RKO (cell line): ENCODE results near the gene TMPRSS6.
A peak's percentile ranks its signal among the peaks of the same experiment; 100 is the strongest.
"Not testable (repeated sequence)": the region's sequence is repeated elsewhere in the genome, so short reads cannot be mapped to it uniquely, and the experiment has no call there.

ENCODE experiments used
- DNase-seq: peaks from one replicate; pipeline ENCODE4 v3.0.0-alpha.2; 2016; ENCODE audit warnings: low spot score

TMPRSS6 gene

GRCh38 chr22:37088108-37088605 is 21.4 kb downstream of the TMPRSS6 start:
- no peak for DNase-seq

DNA sequence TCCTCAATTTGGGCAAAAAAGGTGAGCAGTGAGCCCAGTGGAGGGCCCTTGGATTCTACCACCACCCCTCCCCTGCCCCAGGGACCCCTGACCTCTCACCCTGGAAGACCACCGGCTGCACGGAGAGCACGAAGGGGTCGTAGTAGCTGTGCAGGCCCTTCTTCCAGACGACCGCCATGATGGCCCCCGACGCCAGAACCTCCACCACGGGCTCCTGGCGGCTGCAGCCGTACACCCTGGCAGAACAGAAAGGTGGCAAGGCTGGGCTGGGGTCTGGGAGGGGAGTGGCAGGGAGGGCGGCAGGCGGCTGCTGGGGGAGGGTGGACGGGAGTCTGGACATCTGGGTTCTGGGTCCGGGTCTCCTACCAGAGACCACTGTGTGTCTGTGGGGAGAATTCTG is 23.3 kb downstream of the TMPRSS6 start:
- no peak for DNase-seq

DNA sequence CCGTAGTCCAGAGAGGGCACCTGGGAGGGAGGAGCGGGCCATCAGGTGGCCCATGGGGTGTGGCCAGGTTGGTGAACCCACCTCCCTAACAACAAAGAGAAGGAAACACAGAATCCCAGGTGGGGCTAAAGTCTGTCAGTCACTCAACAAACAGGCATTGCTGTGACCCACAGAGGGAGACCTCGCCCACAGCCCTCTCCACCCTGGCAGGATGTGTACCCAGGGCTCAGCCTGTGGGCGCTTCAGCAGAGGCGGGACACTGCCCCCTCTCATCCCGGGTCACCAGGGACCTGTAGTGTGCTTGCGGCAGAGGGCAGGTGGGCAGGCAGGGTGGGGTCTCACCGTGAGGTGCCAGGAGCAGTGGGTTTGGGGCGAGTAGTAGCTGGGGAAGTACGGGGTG is 25.1 kb downstream of the TMPRSS6 start:
- no peak for DNase-seq

DNA sequence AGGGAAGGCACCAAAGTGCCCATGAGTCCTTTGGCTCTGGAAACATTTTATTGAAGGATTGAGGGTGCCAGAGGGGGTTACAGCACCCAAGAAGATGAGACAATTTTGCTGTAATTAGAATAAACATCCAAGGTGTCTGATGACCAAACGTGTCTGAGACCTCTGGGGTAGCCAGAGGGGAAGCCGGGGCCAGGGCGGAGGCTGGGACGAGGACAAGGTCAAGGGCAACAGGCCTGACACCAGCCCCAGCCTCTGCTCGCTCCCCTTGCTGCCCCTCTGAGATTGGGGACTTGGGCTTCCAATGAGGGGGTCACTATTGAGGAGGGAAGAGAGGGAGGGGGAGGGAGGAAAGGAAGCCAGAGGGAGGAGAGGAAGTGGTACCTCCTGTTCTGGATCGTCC is 25.6 kb downstream of the TMPRSS6 start:
- no peak for DNase-seq

DNA sequence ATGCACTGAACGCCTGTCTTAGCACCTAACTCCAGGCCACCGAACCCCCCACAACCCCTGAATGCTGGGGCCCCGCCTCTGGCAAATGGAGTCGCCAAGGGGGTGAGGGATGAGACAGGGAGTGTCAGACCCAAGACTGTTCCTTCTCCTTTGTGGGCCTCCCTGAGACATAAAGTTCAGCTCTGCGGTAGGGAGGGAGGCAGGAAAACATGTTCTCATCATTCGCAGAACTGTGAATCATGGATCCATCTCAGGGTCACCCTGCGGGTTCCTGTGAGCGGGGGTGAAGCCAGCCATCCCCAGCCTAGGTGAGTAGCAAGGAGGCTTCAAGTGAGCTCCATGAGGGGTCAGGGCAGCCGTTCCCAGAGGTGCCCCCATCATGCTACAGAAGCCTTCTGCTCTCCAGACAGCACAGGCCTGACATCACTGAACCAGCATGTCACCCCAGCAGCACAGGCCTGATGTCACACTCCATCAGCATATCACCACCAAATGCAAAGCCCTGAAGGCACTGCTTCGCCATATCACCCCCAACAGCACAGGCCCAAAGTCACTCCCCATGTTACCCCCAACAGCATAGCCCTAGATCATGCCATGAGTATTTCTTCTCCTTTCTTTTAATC is 27.2 kb downstream of the TMPRSS6 start:
- no peak for DNase-seq

GRCh38 chr22:37080838-37081237 is 28.7 kb downstream of the TMPRSS6 start:
- no peak for DNase-seq

DNA sequence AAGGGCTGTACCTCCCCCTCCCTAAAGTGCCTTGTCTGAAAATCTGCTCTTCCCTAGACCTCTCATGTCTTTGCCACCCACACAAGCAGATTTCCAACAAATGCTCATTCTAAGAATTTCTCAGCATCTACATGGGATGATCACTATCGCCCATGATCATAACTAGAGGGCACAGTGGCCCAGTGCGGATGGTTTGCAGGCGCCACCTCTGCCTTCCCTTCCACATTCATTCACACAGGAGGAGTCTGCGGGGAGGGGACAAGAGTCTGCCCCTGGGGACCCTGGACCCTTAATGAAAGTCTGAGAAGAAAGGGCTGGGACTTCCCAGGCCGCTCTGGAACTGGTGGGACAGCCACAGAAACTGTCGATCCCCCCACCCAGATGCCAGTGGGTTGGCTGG is 29.1 kb downstream of the TMPRSS6 start:
- DNase-seq: no peak

GRCh38 chr22:37079668-37080171 is 29.8 kb downstream of the TMPRSS6 start:
- DNase-seq: peak; percentile 27

- DNase-seq: no peak
Measured at GRCh38 chr22:37079158-37079557, 30.4 kb downstream of the TMPRSS6 start.

DNA sequence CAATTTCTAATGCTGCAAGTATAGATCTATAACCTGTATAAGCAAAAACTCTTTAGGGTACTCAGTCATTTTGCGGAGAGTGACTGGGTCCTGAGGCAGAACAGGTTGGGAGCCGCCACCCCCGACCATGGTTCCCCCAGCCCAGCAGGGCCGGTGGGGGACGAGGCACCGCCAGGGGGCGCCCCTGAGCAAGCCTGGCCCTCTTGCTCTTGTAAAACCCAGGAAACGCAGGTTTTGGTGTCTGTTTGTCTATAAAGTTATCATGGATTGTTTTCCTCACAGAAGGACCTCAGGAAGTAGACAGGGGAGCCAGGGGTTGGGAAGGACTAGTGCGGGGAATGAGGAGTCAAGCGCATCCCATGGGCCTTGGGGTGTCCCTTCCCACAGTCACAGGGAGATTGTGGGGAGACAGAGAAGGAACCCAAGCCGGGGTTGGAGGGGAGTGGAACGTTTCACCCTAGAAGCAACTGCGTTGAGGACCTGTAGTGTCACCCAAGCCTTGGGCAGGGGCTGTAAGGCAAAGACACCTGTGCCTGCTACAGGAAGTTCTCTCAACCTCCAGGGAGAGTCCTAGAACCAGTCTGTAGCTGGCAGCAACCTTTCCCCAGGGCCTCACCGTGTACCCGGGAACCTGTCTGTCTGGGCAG is 31.6 kb downstream of the TMPRSS6 start:
- peak; percentile 36 for DNase-seq

DNA sequence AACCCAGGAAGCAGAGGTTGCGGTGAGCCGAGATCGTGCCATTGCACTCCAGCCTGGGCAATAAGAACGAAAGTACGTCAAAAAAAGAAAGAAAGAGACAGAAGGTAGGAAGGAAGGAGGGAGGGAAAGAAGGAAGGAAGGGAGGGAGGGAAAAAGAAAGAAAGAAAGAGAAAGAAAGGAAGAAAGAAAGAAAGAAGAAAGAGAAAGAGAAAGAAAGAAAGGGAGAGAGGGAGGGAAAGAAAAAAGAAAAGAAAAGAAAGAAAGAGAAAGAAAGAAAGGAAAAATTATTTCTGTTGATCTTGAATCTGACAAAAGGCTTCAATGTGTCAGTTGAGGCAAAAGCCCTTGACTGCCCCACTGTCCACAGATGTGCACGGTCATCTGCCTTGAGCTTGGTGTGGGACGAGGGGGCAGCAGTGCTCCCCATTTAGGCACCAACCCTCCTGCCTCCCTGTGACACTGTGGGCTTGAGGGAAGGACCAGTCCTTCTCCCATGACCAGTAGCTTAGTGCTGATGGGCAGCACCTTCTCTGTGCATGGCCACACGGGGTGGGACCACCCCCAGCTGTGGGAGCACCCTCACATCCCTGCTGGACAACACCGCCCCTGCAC is 33.6 kb downstream of the TMPRSS6 start:
- no peak for DNase-seq

DNA sequence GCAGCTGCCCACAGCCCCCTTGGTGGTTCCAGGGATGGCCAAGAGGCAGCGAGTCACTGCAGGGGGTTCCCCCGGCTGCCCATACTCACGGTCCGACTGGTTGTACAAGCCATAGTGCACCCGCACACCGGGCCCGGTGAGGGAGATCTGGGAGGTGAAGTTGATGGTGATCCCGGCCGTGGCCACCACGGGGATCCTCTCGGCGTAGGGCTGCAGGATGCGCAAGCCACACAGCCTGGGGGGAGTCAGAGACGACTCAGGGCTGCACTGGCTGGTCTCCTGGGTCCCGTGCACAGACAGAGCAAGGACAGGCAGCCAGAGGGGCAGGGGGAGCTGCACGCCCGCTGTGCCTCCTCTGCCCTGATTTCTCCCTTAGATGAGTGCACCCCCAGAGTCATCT is 34.5 kb downstream of the TMPRSS6 start:
- DNase-seq: no peak

DNA sequence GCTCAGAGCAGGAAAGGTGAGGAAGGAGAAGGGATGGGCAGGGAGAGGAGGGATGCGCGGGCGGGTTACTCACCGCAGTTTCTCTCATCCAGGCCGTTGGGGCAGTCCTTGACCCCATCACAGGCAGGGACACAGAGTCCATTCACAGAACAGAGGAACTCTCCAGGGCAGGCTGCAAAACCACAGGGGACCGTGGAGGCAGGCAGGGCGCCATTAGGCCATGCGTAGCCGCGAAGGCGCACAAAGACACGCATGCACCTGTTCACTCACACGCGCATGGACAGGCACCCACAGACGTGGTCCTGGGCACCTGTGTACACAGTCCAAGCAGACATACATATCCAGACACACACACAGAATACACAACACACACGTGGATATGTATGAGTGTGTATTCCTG is 35.0 kb downstream of the TMPRSS6 start:
- no peak for DNase-seq

DNA sequence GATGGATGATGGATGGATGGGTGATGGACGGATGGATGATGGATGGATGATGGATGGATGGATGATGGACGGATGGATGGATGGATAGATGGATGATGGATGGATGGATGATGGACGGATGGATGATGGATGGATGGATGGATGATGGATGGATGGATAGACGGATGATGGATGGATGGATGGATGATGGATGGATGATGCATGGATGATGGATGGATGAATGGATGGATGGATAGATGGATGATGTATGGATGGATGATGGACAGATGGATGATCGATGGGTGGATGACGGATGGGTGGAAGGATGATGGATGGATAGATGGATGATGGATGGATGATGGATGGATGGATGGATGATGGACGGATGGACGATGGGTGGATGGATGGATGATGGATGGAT is 36.8 kb downstream of the TMPRSS6 start:
- no peak for DNase-seq

- not testable (repeated sequence) for DNase-seq
Measured at GRCh38 chr22:37071850-37072592, 37.5 kb downstream of the TMPRSS6 start.

- DNase-seq: no peak
Measured at GRCh38 chr22:37070744-37071143, 38.8 kb downstream of the TMPRSS6 start.

- DNase-seq: no peak
Measured at GRCh38 chr22:37070334-37070733, 39.2 kb downstream of the TMPRSS6 start.

GRCh38 chr22:37069719-37070118 is 39.8 kb downstream of the TMPRSS6 start:
- no peak for DNase-seq

DNA sequence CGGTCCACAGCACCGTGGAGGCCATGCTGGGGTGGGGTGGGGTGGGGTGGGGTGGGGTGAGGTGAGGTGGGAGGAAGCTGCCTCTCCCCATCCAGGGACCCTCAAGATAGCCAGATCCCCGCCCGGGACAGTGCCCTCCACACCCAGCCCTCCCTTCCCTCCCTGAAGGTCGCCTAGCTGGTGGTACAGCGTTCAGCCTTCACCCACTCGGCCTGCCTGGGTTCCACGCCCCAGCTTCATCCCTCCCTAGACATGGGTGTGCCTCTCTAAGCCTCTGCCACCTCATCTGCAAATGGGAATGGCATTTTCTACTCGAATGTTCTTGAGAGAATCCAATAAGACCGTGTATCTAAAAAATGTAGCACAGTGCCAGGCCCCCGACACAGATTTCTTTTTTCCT is 40.2 kb downstream of the TMPRSS6 start:
- no peak for DNase-seq

- no peak for DNase-seq
Measured at GRCh38 chr22:37068859-37069258, 40.7 kb downstream of the TMPRSS6 start.

GRCh38 chr22:37067428-37067827 is 42.1 kb downstream of the TMPRSS6 start:
- no peak for DNase-seq

- DNase-seq: no peak
Measured at GRCh38 chr22:37065961-37066360, 43.6 kb downstream of the TMPRSS6 start.

GRCh38 chr22:37065180-37065579 is 44.3 kb downstream of the TMPRSS6 start:
- DNase-seq: no peak
